HG03196 (cell line): ENCODE data around the gene CGB5.
"Not testable (repeated sequence)": the region's sequence is repeated elsewhere in the genome, so short reads cannot be mapped to it uniquely, and the experiment has no call there.

Experiments
- ATAC-seq: cut with Tn5 transposase; IDR thresholded peaks from one replicate; pipeline ENCODE4 v1.9.1; 2021; ENCODE audit not compliant: unreplicated experiment

CGB5 gene

GRCh38 chr19:49056902-49057596 is 13.4 kb downstream of the CGB5 start:
- ATAC-seq, result not testable (repeated sequence)

- ATAC-seq, result no peak
Measured at GRCh38 chr19:49057636-49058234, 14.1 kb downstream of the CGB5 start, which contains the start of gene CGB7. Gene CGB7 (minus strand): TSS chr19:49057749. CDS start chr19:49055375, 2,374 bp downstream.

- ATAC-seq, result no peak
Measured at GRCh38 chr19:49058562-49058961, 14.9 kb downstream of the CGB5 start.

GRCh38 chr19:49059053-49059452 is 15.4 kb downstream of the CGB5 start:
- no peak for ATAC-seq

GRCh38 chr19:49061000-49061399 is 17.4 kb downstream of the CGB5 start:
- no peak for ATAC-seq

GRCh38 chr19:49061445-49061844 is 17.8 kb downstream of the CGB5 start:
- ATAC-seq, result no peak

GRCh38 chr19:49064029-49064629 is 20.5 kb downstream of the CGB5 start:
- ATAC-seq, result no peak

GRCh38 chr19:49064768-49065611 is 21.3 kb downstream of the CGB5 start, which contains the start of gene NTF4:
Gene NTF4 (minus strand): TSS chr19:49064818. CDS start chr19:49061997, 2,821 bp downstream.
- no peak for ATAC-seq

- no peak for ATAC-seq
Measured at GRCh38 chr19:49065905-49066512, 22.4 kb downstream of the CGB5 start.

GRCh38 chr19:49067554-49067953 is 23.9 kb downstream of the CGB5 start:
- ATAC-seq, result no peak

GRCh38 chr19:49069026-49069425 is 25.4 kb downstream of the CGB5 start:
- ATAC-seq, result no peak

GRCh38 chr19:49070416-49070815 is 26.8 kb downstream of the CGB5 start:
- no peak for ATAC-seq

- no peak for ATAC-seq
Measured at GRCh38 chr19:49071860-49072547, 28.4 kb downstream of the CGB5 start.

- ATAC-seq, result no peak
Measured at GRCh38 chr19:49073514-49074378, 30.1 kb downstream of the CGB5 start.

GRCh38 chr19:49074869-49075268 is 31.2 kb downstream of the CGB5 start:
- ATAC-seq, result not testable (repeated sequence)

GRCh38 chr19:49080392-49080791 is 36.7 kb downstream of the CGB5 start:
- no peak for ATAC-seq

- no peak for ATAC-seq
Measured at GRCh38 chr19:49081273-49081672, 37.6 kb downstream of the CGB5 start.

GRCh38 chr19:49084206-49085019 is 40.8 kb downstream of the CGB5 start:
- no peak for ATAC-seq
